ENCODE data around the gene ARHGEF40.

DNA sequence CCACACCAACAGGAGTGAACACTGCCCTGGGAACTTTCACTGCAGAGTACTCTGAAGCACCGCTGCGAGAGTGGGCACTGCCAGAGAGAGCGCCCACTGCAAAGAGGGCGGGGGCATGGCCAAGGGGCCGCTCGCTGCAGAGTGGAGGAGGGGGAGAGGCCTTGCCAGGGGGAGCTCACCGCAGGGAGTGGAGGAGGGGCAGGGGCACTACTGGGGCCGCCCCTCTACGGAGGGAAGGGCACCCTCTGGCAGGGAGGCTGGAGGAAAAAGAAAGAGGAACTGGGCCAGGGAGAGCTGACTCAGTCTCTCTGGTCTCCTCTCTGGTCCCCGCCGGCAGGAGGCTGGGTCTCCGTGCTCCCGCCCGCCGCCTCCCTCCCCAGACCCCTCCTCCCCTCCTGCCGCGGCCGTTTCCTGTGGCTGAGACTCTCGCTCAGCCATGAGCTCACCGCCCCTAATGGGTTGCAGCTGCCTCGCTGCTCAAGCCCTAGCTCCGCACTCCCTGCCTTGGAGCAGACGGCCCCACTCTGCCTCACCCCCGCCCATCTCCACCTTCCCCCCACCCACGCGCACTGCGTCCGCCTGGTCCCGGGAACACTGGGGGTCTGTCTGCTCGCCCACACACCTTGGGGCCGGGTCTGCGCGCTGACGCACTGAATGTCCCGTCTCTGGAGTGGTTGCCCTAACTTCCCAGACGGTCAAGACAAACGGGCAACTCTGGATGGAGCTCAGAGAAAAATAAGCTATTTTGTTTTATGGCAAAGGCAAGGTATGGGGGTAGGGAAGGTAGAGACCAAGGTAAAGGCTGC is 1.3 kb downstream of the ARHGEF40 start:
- TF ChIP-seq, protein P1, sequence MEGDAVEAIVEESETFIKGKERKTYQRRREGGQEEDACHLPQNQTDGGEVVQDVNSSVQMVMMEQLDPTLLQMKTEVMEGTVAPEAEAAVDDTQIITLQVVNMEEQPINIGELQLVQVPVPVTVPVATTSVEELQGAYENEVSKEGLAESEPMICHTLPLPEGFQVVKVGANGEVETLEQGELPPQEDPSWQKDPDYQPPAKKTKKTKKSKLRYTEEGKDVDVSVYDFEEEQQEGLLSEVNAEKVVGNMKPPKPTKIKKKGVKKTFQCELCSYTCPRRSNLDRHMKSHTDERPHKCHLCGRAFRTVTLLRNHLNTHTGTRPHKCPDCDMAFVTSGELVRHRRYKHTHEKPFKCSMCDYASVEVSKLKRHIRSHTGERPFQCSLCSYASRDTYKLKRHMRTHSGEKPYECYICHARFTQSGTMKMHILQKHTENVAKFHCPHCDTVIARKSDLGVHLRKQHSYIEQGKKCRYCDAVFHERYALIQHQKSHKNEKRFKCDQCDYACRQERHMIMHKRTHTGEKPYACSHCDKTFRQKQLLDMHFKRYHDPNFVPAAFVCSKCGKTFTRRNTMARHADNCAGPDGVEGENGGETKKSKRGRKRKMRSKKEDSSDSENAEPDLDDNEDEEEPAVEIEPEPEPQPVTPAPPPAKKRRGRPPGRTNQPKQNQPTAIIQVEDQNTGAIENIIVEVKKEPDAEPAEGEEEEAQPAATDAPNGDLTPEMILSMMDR (IDR thresholded peaks at IDR 0.05) = no peak
- TF ChIP-seq POLR2A (IDR thresholded peaks at IDR 0.05) = no peak

Measured in lower leg skin (tissue), 3 donors.